ENCODE measurements around the gene PNPO.
"Not testable (repeated sequence)": the region's sequence is repeated elsewhere in the genome, so short reads cannot be mapped to it uniquely, and the experiment has no call there.

PNPO gene

GRCh38 chr17:47981462-47981861 is 40.1 kb downstream of the PNPO start:
- in situ Hi-C loops (cut with MboI; ENCODE audit: low pct_unique_long_range_greater_than_20kb, low sequenced_read_pairs, unreplicated experiment), result no loop called here
- DNase-seq (ENCODE audit: low spot score), result no peak
- TF ChIP-seq CTCF (IDR thresholded peaks at IDR 0.05; ENCODE audit: extremely low read depth, insufficient read depth, missing control alignments), result no peak

- in situ Hi-C loops (cut with MboI; ENCODE audit: low pct_unique_long_range_greater_than_20kb, low sequenced_read_pairs, unreplicated experiment), result no loop called here
- no peak for TF ChIP-seq CTCF (IDR thresholded peaks at IDR 0.05; ENCODE audit: extremely low read depth, insufficient read depth, missing control alignments)
- no peak for DNase-seq (ENCODE audit: low spot score)
Measured at GRCh38 chr17:47982091-47982617, 40.8 kb downstream of the PNPO start.

- in situ Hi-C loops (cut with MboI; ENCODE audit: low pct_unique_long_range_greater_than_20kb, low sequenced_read_pairs, unreplicated experiment), result no loop called here
- TF ChIP-seq CTCF (IDR thresholded peaks at IDR 0.05; ENCODE audit: extremely low read depth, insufficient read depth, missing control alignments), result no peak
- DNase-seq (ENCODE audit: low spot score), result no peak
Measured at GRCh38 chr17:47982645-47983390, 41.4 kb downstream of the PNPO start.

GRCh38 chr17:47983492-47984223 is 42.3 kb downstream of the PNPO start:
- no peak for DNase-seq (ENCODE audit: low spot score)

GRCh38 chr17:47986520-47986919 is 45.1 kb downstream of the PNPO start:
- DNase-seq (ENCODE audit: low spot score), result no peak
- in situ Hi-C loops (cut with MboI; ENCODE audit: low pct_unique_long_range_greater_than_20kb, low sequenced_read_pairs, unreplicated experiment), result no loop called here
- no peak for TF ChIP-seq CTCF (IDR thresholded peaks at IDR 0.05; ENCODE audit: extremely low read depth, insufficient read depth, missing control alignments)

More at GRCh38 chr17:47983492-47984223, 42.3 kb downstream of the PNPO start:
- no peak for TF ChIP-seq CTCF (IDR thresholded peaks at IDR 0.05; ENCODE audit: extremely low read depth, insufficient read depth, missing control alignments)
- in situ Hi-C loops (cut with MboI; ENCODE audit: low pct_unique_long_range_greater_than_20kb, low sequenced_read_pairs, unreplicated experiment), result no loop called here

GRCh38 chr17:47987240-47987835 is 46.0 kb downstream of the PNPO start:
- in situ Hi-C loops (cut with MboI; ENCODE audit: low pct_unique_long_range_greater_than_20kb, low sequenced_read_pairs, unreplicated experiment), result no loop called here
- no peak for TF ChIP-seq CTCF (IDR thresholded peaks at IDR 0.05; ENCODE audit: extremely low read depth, insufficient read depth, missing control alignments)

GRCh38 chr17:47988445-47988844 is 47.1 kb downstream of the PNPO start:
- in situ Hi-C loops (cut with MboI; ENCODE audit: low pct_unique_long_range_greater_than_20kb, low sequenced_read_pairs, unreplicated experiment); DNase-seq (ENCODE audit: low spot score): not testable (repeated sequence)

More at GRCh38 chr17:47987240-47987835, 46.0 kb downstream of the PNPO start:
- no peak for DNase-seq (ENCODE audit: low spot score)
